ENCODE data around the gene EIF4G3. TPM values are rescaled to one million over a fixed set of nuclear protein-coding genes. Genes with fewer than 3 reads are reported as not detected.
"Not testable (repeated sequence)": the region's sequence is repeated elsewhere in the genome, so short reads cannot be mapped to it uniquely, and the experiment has no call there.

EIF4G3 gene
- total RNA-seq, 1 donor from 2014 or later = 66.0 TPM

- Mint-ChIP-seq H3K4me1 (ENCODE audit: low read depth) (peaks cover 14% of the 10 kb centered on the region), H3K4me3 (ENCODE audit: low read depth) (no peak overlapping the region), H3K27ac (no peak overlapping the region), H3K9me3 (no peaks in the 10 kb centered on the region), H3K36me3 (ENCODE audit: low read depth) (peaks cover 10% of the 10 kb centered on the region), H3K27me3 (ENCODE audit: low read depth) (no peaks in the 10 kb centered on the region)
- intact Hi-C loops (cut with micrococcal nuclease) = loop anchor here (5.0 kb wide), 1 partner anchor 74 kb away; no protein-coding TSS in a partner anchor
- no peak for DNase-seq (ENCODE audit: low spot score)
These were observed 110.8 kb downstream of the EIF4G3 start for GRCh38 chr1:21065851-21066250.

GRCh38 chr1:21064057-21064456 lies 112.6 kb downstream of the EIF4G3 start:
- Mint-ChIP-seq H3K27me3 (ENCODE audit: low read depth) (no peaks in the 10 kb centered on the region), H3K27ac (no peak overlapping the region), H3K9me3 (no peaks in the 10 kb centered on the region), H3K4me3 (ENCODE audit: low read depth) (no peak overlapping the region), H3K4me1 (ENCODE audit: low read depth) (peaks cover 8% of the 10 kb centered on the region), H3K36me3 (ENCODE audit: low read depth) (peaks cover 5% of the 10 kb centered on the region)
- DNase-seq (ENCODE audit: low spot score) = no peak
- intact Hi-C loops (cut with micrococcal nuclease) = no loop called here

DNA sequence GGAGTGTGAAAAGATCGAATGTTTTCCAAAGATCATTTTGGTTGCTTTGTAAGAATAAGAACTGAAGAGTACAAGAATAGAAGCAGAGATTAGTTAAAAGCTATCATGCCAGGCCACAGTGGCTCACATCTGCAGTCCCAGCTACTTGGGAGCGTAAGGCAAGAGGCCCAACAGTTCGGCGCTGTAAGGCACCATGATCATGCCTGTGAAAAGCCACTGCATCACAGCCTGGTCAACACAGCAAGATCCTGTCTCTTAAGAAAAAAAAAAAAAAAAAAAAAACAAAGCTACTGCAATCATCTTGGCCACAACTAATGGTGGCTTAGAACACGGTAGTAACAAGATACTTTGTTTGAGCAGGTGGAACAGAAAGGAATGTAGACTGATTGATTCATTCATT lies 116.2 kb downstream of the EIF4G3 start:
- DNase-seq (ENCODE audit: low spot score) = no peak
- Mint-ChIP-seq H3K36me3 (ENCODE audit: low read depth) (peaks cover 5% of the 10 kb centered on the region), H3K27me3 (ENCODE audit: low read depth) (no peaks in the 10 kb centered on the region), H3K9me3 (no peaks in the 10 kb centered on the region), H3K4me3 (ENCODE audit: low read depth) (no peak overlapping the region), H3K27ac (no peak overlapping the region), H3K4me1 (ENCODE audit: low read depth) (peaks cover 3% of the 10 kb centered on the region)
- intact Hi-C loops (cut with micrococcal nuclease) = no loop called here

DNA sequence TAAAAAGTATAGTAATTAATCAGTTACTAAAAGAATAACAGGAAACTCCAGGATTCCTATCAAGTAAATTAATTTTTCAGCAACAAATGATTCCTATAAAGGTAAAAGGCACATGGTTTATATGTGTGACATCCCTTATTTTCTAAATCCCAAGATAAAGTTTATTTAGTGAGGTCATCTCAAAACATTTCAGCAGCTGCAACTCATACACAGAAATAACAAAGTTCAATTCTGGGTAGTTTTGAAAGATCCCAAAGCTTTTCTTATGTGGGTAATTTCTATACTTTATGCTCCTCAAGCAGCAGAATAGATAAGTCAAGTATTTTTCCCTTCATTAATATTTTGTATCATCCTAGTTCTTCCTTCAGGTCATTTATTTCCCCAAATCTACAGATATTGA lies 117.7 kb downstream of the EIF4G3 start:
- Mint-ChIP-seq H3K27ac (no peak overlapping the region), H3K4me1 (ENCODE audit: low read depth) (peaks cover 3% of the 10 kb centered on the region), H3K4me3 (ENCODE audit: low read depth) (no peak overlapping the region), H3K36me3 (ENCODE audit: low read depth) (no peaks in the 10 kb centered on the region), H3K27me3 (ENCODE audit: low read depth) (no peaks in the 10 kb centered on the region), H3K9me3 (no peaks in the 10 kb centered on the region)
- intact Hi-C loops (cut with micrococcal nuclease) = no loop called here
- no peak for DNase-seq (ENCODE audit: low spot score)

GRCh38 chr1:21058035-21058793 lies 118.5 kb downstream of the EIF4G3 start:
- no peak for DNase-seq (ENCODE audit: low spot score)
- no peak overlapping the region for H3K4me3 Mint-ChIP-seq (ENCODE audit: low read depth)
- no peaks in the 10 kb centered on the region for H3K36me3 Mint-ChIP-seq (ENCODE audit: low read depth)
- peaks cover 3% of the 10 kb centered on the region for H3K4me1 Mint-ChIP-seq (ENCODE audit: low read depth)
- H3K9me3 Mint-ChIP-seq = no peaks in the 10 kb centered on the region
- H3K27me3 Mint-ChIP-seq (ENCODE audit: low read depth) = no peaks in the 10 kb centered on the region
- intact Hi-C loops (cut with micrococcal nuclease) = no loop called here
- H3K27ac Mint-ChIP-seq = no peak overlapping the region

- H3K9me3 Mint-ChIP-seq; intact Hi-C loops (cut with micrococcal nuclease); H3K4me1 Mint-ChIP-seq (ENCODE audit: low read depth); H3K27me3 Mint-ChIP-seq (ENCODE audit: low read depth); H3K27ac Mint-ChIP-seq; H3K4me3 Mint-ChIP-seq (ENCODE audit: low read depth); DNase-seq (ENCODE audit: low spot score): not testable (repeated sequence)
- peaks cover 15% of the 10 kb centered on the region for H3K36me3 Mint-ChIP-seq (ENCODE audit: low read depth)
These were observed 123.3 kb downstream of the EIF4G3 start for GRCh38 chr1:21053189-21053928.

GRCh38 chr1:21052034-21052433 lies 124.7 kb downstream of the EIF4G3 start:
- H3K27me3 Mint-ChIP-seq (ENCODE audit: low read depth) = no peaks in the 10 kb centered on the region
- H3K4me1 Mint-ChIP-seq (ENCODE audit: low read depth) = no peaks in the 10 kb centered on the region
- no peaks in the 10 kb centered on the region for H3K9me3 Mint-ChIP-seq
- no peak overlapping the region for H3K4me3 Mint-ChIP-seq (ENCODE audit: low read depth)
- no peak for DNase-seq (ENCODE audit: low spot score)
- H3K27ac Mint-ChIP-seq = no peak overlapping the region
- H3K36me3 Mint-ChIP-seq (ENCODE audit: low read depth) = peaks cover 15% of the 10 kb centered on the region
- intact Hi-C loops (cut with micrococcal nuclease) = no loop called here

DNA sequence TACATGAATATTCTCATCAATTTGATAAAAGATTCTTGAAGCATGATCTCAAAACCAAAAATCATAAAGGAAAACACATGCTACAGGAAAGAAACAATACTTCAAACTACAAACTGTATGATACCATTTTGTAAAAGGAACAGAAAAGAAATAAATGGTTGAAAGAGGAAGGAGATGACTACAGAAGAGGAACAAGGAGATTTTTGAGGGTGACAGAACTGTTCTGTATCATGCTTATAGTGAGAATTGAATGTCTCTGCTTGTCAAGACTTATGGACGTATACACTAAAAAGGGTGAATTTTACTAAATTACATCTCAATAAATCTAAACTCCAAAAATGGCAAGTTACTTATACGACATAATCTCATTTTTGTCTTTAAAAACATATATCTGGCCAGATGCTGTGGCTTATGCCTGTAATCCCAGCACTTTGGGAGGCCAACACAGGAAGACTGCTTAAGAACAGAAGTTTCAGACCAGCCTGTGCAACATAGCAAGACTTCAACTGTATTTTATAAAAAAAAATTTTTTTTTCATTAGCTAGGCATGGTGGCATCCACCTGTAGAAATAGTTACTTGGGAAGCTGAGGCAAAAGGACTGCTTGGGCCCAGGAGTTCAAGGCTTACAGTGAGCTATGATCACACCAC lies 125.4 kb downstream of the EIF4G3 start:
- Mint-ChIP-seq H3K4me3 (ENCODE audit: low read depth) (no peak overlapping the region), H3K36me3 (ENCODE audit: low read depth) (peaks cover 15% of the 10 kb centered on the region), H3K9me3 (no peaks in the 10 kb centered on the region), H3K27ac (no peak overlapping the region), H3K27me3 (ENCODE audit: low read depth) (no peaks in the 10 kb centered on the region), H3K4me1 (ENCODE audit: low read depth) (no peaks in the 10 kb centered on the region)
- DNase-seq (ENCODE audit: low spot score) = no peak
- intact Hi-C loops (cut with micrococcal nuclease) = no loop called here

DNA sequence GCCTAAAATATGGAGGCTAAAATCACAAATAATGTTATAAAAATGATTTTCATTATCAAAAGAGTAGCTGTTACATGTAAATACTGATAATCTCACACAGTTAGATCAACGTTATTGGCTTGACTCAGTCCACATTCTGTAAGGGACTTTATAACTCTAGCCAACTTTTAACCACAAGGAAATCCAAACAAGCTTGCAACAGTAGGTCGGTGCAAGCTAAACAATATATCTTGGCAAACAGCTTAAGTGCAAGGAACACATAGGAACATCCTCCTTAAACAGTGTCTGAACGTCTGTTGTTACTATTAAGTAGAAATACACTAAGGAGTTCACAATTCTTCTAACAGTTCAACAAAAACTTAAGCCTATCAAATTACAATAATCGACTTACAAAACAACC lies 126.7 kb downstream of the EIF4G3 start:
- Mint-ChIP-seq H3K4me1 (ENCODE audit: low read depth) (no peaks in the 10 kb centered on the region), H3K27ac (no peak overlapping the region), H3K4me3 (ENCODE audit: low read depth) (no peak overlapping the region), H3K36me3 (ENCODE audit: low read depth) (peaks cover 15% of the 10 kb centered on the region), H3K9me3 (no peaks in the 10 kb centered on the region), H3K27me3 (ENCODE audit: low read depth) (no peaks in the 10 kb centered on the region)
- intact Hi-C loops (cut with micrococcal nuclease) = no loop called here
- DNase-seq (ENCODE audit: low spot score) = no peak

GRCh38 chr1:21048462-21048861 lies 128.2 kb downstream of the EIF4G3 start:
- Mint-ChIP-seq H3K4me3 (ENCODE audit: low read depth) (no peak overlapping the region), H3K36me3 (ENCODE audit: low read depth) (peaks cover 18% of the 10 kb centered on the region)
- intact Hi-C loops (cut with micrococcal nuclease) = no loop called here

DNA sequence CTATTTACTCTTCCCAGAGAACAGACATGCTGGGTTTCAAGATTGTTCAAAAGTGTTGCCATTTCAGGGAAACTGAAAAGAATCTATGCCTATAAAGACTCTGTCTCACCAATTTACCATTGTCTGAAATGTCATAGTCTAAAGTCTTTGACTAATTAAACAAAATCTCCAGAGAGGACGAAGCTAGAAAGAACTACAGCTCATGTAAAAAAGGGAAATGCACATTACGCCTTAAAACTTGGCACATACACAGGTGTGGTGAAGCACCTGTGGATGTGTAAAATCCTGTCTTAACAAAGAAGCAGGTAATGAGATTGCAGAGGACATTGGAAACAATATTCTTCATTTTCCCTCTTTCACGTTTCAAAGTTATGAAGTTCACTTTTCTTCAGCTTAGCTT lies 130.6 kb downstream of the EIF4G3 start:
- intact Hi-C loops (cut with micrococcal nuclease) = no loop called here
- no peak for DNase-seq (ENCODE audit: low spot score)
- H3K27ac Mint-ChIP-seq = no peak overlapping the region
- H3K4me3 Mint-ChIP-seq (ENCODE audit: low read depth) = no peak overlapping the region
- no peaks in the 10 kb centered on the region for H3K9me3 Mint-ChIP-seq
- H3K27me3 Mint-ChIP-seq (ENCODE audit: low read depth) = no peaks in the 10 kb centered on the region
- peaks cover 6% of the 10 kb centered on the region for H3K4me1 Mint-ChIP-seq (ENCODE audit: low read depth)
- peaks cover 26% of the 10 kb centered on the region for H3K36me3 Mint-ChIP-seq (ENCODE audit: low read depth)

More at GRCh38 chr1:21048462-21048861, 128.2 kb downstream of the EIF4G3 start:
- no peaks in the 10 kb centered on the region for H3K27me3 Mint-ChIP-seq (ENCODE audit: low read depth)
- H3K4me1 Mint-ChIP-seq (ENCODE audit: low read depth) = no peaks in the 10 kb centered on the region
- DNase-seq (ENCODE audit: low spot score) = no peak
- no peak overlapping the region for H3K27ac Mint-ChIP-seq
- H3K9me3 Mint-ChIP-seq = no peaks in the 10 kb centered on the region

- DNase-seq (ENCODE audit: low spot score) = no peak
- Mint-ChIP-seq H3K9me3 (no peaks in the 10 kb centered on the region), H3K27ac (no peak overlapping the region), H3K27me3 (ENCODE audit: low read depth) (no peaks in the 10 kb centered on the region), H3K36me3 (ENCODE audit: low read depth) (peaks cover 27% of the 10 kb centered on the region), H3K4me3 (ENCODE audit: low read depth) (no peak overlapping the region), H3K4me1 (ENCODE audit: low read depth) (peaks cover 6% of the 10 kb centered on the region)
- intact Hi-C loops (cut with micrococcal nuclease) = no loop called here
These were observed 131.3 kb downstream of the EIF4G3 start for GRCh38 chr1:21045351-21045750.

Data from activated T-helper 2 cell treated with anti-CD3 and anti-CD28 coated beads, Interferon-gamma antibody, Interleukin-2, Interleukin-4, amounts not matched to agents 10 μg/mL and 5 μg/mL and 100 μg/mL, durations not matched to agents 14 hours and 24 hours and 36 hours (primary cell).